Measurements from ENCODE around the gene RGP1. TPM values are rescaled to one million over a fixed set of nuclear protein-coding genes. Genes with fewer than 3 reads are reported as not detected.

The RGP1 gene
- total RNA-seq, 1 experiment from 2014 or later = 25.1 TPM

DNA sequence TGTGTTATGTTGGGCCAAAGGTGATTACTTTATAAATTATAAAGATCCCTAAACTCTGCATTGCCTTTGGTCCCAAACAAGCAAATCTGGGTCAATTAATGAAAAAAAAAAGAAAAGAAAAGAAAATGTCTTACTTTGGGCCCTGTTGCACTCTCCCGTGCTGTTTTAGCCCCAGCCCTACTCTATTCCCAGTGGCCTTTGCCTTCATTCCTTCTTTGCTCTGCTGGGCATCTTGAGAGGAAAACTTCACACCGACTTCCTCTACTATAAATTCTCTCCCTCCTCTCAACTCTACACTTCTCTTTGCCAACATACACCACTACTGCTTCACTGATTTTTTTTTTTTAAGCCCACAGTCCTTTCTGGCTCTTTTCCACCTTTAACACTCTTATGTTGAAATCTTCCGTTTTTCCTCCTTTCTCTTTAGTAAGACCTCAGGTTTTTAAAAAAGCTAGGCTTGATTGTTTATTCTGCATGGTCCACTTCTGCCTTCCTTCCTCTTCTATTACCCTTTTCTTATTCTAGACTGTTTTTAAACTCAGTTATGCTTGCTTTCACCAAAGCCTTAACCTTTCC is 9.5 kb downstream of the RGP1 start:
- peak overlapping the region; percentile 91 for H3K27ac ChIP-seq
- peak overlapping the region; percentile 94 for H3K4me2 ChIP-seq
- peak overlapping the region; percentile 90; the same call in 1 of the 2 replicates for H3K4me3 ChIP-seq

DNA sequence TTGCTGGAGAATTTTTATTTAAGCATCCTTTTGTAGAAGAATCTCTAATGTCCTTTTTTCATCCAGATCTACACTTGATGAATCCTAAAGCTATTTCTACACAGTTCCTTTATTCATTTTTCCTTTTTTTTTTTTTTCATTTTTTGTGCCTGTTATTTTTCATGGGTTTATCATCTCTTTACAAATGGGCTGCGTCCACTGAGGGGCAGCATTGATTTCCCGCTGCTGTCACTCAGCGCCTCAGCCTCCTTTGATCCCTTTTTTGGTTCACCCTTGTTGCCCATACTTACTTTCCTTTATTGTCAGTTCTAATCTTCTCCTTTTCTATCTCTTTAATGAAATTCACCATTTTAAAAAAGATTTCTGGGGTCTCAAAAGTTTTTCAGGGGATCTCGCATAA is 10.7 kb downstream of the RGP1 start:
- intact Hi-C loops (cut with micrococcal nuclease; ENCODE audit: unreplicated experiment) = no loop called here
- no peak overlapping the region for H3K27ac ChIP-seq
- no peaks in the 10 kb centered on the region for H4K20me1 ChIP-seq (ENCODE audit: insufficient read depth)
- no peak overlapping the region for H3K4me2 ChIP-seq
- peaks cover 38% of the 10 kb centered on the region for H3K79me2 ChIP-seq (ENCODE audit: low read depth)
- no peak for DNase-seq
- no peak overlapping the region for H2AFZ ChIP-seq
- POLR2A ChIA-PET (ENCODE audit: unreplicated experiment) = no interaction called here
- H3K4me1 ChIP-seq (replicated peaks; ENCODE audit: insufficient read depth) = peaks cover 17% of the 10 kb centered on the region
- CTCF ChIA-PET = no interaction called here
- H3K9me3 ChIP-seq (ENCODE audit: insufficient read depth, low read depth) = no peaks in the 10 kb centered on the region
- TF ChIP-seq, protein P1, sequence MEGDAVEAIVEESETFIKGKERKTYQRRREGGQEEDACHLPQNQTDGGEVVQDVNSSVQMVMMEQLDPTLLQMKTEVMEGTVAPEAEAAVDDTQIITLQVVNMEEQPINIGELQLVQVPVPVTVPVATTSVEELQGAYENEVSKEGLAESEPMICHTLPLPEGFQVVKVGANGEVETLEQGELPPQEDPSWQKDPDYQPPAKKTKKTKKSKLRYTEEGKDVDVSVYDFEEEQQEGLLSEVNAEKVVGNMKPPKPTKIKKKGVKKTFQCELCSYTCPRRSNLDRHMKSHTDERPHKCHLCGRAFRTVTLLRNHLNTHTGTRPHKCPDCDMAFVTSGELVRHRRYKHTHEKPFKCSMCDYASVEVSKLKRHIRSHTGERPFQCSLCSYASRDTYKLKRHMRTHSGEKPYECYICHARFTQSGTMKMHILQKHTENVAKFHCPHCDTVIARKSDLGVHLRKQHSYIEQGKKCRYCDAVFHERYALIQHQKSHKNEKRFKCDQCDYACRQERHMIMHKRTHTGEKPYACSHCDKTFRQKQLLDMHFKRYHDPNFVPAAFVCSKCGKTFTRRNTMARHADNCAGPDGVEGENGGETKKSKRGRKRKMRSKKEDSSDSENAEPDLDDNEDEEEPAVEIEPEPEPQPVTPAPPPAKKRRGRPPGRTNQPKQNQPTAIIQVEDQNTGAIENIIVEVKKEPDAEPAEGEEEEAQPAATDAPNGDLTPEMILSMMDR (conservative IDR thresholded peaks at IDR 0.05) = no peak
- TF ChIP-seq EZH2 (IDR thresholded peaks at IDR 0.05; ENCODE audit: low read depth) = no peak
- no peaks in the 10 kb centered on the region for H3K9me2 ChIP-seq (ENCODE audit: insufficient read depth)
- no peak overlapping the region for H3K4me3 ChIP-seq
- peaks cover 29% of the 10 kb centered on the region for H3F3A ChIP-seq (ENCODE audit: insufficient read depth, low read depth)
- H3K27me3 ChIP-seq (ENCODE audit: insufficient read depth, low read depth) = no peaks in the 10 kb centered on the region
- BruUV-seq (replicated peaks) = no TSS peak
- H3K36me3 ChIP-seq (ENCODE audit: low read depth) = no peaks in the 10 kb centered on the region

More for the DNA sequence above, 9.5 kb downstream of the RGP1 start:
- Histone ChIP-seq H3F3A (ENCODE audit: insufficient read depth, low read depth) (peaks cover 29% of the 10 kb centered on the region), H4K20me1 (ENCODE audit: insufficient read depth) (no peaks in the 10 kb centered on the region), H3K27me3 (ENCODE audit: insufficient read depth, low read depth) (no peaks in the 10 kb centered on the region), H3K4me1 (replicated peaks; ENCODE audit: insufficient read depth) (peaks cover 17% of the 10 kb centered on the region), H2AFZ (no peak overlapping the region), H3K36me3 (ENCODE audit: low read depth) (no peaks in the 10 kb centered on the region), H3K79me2 (ENCODE audit: low read depth) (peaks cover 38% of the 10 kb centered on the region), H3K9me2 (ENCODE audit: insufficient read depth) (no peaks in the 10 kb centered on the region), H3K9me3 (ENCODE audit: insufficient read depth, low read depth) (no peaks in the 10 kb centered on the region)
- intact Hi-C loops (cut with micrococcal nuclease; ENCODE audit: unreplicated experiment) = no loop called here
- POLR2A ChIA-PET (ENCODE audit: unreplicated experiment) = no interaction called here
- TSS peak; percentile 44 for BruUV-seq (replicated peaks)
- CTCF ChIA-PET = interaction anchor here (0.6 kb wide), 1 partner anchor 159 kb away, joined by 3 read pairs; no protein-coding TSS in a partner anchor
- TF ChIP-seq, protein P1 (conservative IDR thresholded peaks at IDR 0.05) = no peak
- TF ChIP-seq EZH2 (IDR thresholded peaks at IDR 0.05; ENCODE audit: low read depth) = no peak
- DNase-seq = no peak

DNA sequence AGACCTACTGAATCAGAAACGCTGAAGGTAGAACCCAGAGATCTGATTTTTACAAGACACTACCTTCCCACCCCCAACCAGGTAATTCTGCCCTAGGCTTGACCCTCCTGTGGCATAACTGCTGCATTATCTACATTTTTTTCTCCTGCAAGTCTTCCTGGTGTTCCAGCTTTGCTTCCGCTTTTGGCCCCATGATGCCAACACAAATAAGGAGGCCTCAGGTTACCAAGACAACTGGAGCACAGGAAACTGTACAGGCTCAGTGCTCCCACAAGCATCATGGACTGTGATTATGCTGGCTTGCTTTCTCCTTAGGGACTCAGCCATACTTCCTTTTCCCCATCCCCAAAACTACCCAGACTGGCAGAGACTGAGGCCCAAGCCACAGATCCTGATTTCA is 11.6 kb downstream of the RGP1 start:
- Histone ChIP-seq H3K79me2 (ENCODE audit: low read depth) (peaks cover 38% of the 10 kb centered on the region), H4K20me1 (ENCODE audit: insufficient read depth) (no peaks in the 10 kb centered on the region), H3K4me2 (no peak overlapping the region), H3K27me3 (ENCODE audit: insufficient read depth, low read depth) (no peaks in the 10 kb centered on the region), H3K27ac (no peak overlapping the region), H3K4me1 (replicated peaks; ENCODE audit: insufficient read depth) (peaks cover 17% of the 10 kb centered on the region), H3K9me3 (ENCODE audit: insufficient read depth, low read depth) (no peaks in the 10 kb centered on the region), H3F3A (ENCODE audit: insufficient read depth, low read depth) (peaks cover 26% of the 10 kb centered on the region), H2AFZ (no peak overlapping the region), H3K36me3 (ENCODE audit: low read depth) (no peaks in the 10 kb centered on the region), H3K9me2 (ENCODE audit: insufficient read depth) (no peaks in the 10 kb centered on the region), H3K4me3 (no peak overlapping the region)
- CTCF ChIA-PET = no interaction called here
- intact Hi-C loops (cut with micrococcal nuclease; ENCODE audit: unreplicated experiment) = no loop called here
- BruUV-seq (replicated peaks) = no TSS peak
- POLR2A ChIA-PET (ENCODE audit: unreplicated experiment) = interaction anchor here (0.6 kb wide), 1 partner anchor 12 kb away, joined by 7 read pairs; no protein-coding TSS in a partner anchor
- no peak for TF ChIP-seq EZH2 (IDR thresholded peaks at IDR 0.05; ENCODE audit: low read depth)
- TF ChIP-seq, protein P1 (conservative IDR thresholded peaks at IDR 0.05) = no peak
- DNase-seq = peak in 1 of 2 experiments; percentile 40
